Uterus (tissue), 2 donors: ENCODE data around the gene EYS.

Source experiments
- POLR2A ChIP-seq, 2 donors: fragments of 450-650 bp; IDR thresholded peaks; one replicate each; pipeline ENCODE4 v1.6.1; 2016; ENCODE audit warnings: antibody characterized with exemption in 2 of 2, mild to moderate bottlenecking in 1 of 2, moderate library complexity in 1 of 2
- TF ChIP-seq, protein P1 (sequence below), 4 experiments: fragments of 200-600 bp in 2 of 4; fragments of 450-650 bp in 2 of 4; sonication (generic) in 2 of 4; IDR thresholded peaks; one replicate each; pipeline ENCODE4 v1.5.1; 2016 to 2019; ENCODE audit warnings: antibody characterized with exemption in 4 of 4, mild to moderate bottlenecking in 2 of 4, moderate library complexity in 1 of 4

DNA sequence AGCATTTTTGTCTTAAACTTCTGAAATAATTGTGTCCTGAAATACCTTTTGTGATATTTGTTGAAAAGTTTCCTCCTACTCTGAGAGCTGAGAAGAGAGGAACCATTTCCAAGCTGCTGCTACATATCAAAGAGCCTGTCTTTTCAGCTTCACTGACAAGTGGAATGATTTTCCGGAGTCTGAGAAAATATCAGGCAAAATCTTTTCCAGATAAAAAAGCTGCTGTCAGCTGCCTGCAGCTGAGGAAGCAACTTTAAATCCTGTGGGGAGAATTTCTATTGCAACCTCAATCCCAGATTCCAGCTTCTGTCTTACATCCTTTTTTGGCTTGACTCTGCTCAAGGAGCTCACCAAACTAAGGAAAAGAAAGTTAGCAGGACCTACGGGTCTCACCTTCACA, 1167.1 kb downstream of the EYS start:
- TF ChIP-seq, protein P1, sequence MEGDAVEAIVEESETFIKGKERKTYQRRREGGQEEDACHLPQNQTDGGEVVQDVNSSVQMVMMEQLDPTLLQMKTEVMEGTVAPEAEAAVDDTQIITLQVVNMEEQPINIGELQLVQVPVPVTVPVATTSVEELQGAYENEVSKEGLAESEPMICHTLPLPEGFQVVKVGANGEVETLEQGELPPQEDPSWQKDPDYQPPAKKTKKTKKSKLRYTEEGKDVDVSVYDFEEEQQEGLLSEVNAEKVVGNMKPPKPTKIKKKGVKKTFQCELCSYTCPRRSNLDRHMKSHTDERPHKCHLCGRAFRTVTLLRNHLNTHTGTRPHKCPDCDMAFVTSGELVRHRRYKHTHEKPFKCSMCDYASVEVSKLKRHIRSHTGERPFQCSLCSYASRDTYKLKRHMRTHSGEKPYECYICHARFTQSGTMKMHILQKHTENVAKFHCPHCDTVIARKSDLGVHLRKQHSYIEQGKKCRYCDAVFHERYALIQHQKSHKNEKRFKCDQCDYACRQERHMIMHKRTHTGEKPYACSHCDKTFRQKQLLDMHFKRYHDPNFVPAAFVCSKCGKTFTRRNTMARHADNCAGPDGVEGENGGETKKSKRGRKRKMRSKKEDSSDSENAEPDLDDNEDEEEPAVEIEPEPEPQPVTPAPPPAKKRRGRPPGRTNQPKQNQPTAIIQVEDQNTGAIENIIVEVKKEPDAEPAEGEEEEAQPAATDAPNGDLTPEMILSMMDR (IDR thresholded peaks at IDR 0.05), result no peak
- TF ChIP-seq POLR2A (IDR thresholded peaks at IDR 0.05), result no peak
